Neutrophil (primary cell): ENCODE data around the gene PRDM12.
A peak's percentile ranks its signal among the peaks of the same experiment; 100 is the strongest.
"Not testable (repeated sequence)": the region's sequence is repeated elsewhere in the genome, so short reads cannot be mapped to it uniquely, and the experiment has no call there.

Experiments used
- H3K27ac ChIP-seq: fragments of 200-600 bp; sonication (generic); 2 replicates; pipeline ENCODE4 v1.5.1; 2016; ENCODE audit warnings: mild to moderate bottlenecking, moderate library complexity
- H3K27me3 ChIP-seq: fragments of 200-600 bp; sonication (generic); 2 replicates; pipeline ENCODE4 v1.6.0; 2016; ENCODE audit warnings: mild to moderate bottlenecking
- H3K36me3 ChIP-seq: fragments of 200-600 bp; sonication (generic); 2 replicates; pipeline ENCODE4 v1.5.1; 2017
- H3K4me1 ChIP-seq, 2 experiments: fragments of 200-600 bp in 1 of 2; sonication (generic) in 1 of 2; 1 replicate in 1 of 2; 2 replicates in 1 of 2; pipeline versions ENCODE4 v1.5.1 to v1.6.1; 2013 to 2016; ENCODE audit warnings: low read depth in 1 of 2, low read length in 1 of 2, mild to moderate bottlenecking in 1 of 2, moderate library complexity in 1 of 2; ENCODE audit not compliant: control insufficient read depth in 1 of 2, insufficient read depth in 1 of 2
- H3K4me3 ChIP-seq, 2 experiments: fragments of 200-600 bp in 1 of 2; sonication (generic) in 1 of 2; 1 replicate in 1 of 2; 2 replicates in 1 of 2; pipeline ENCODE4 v1.5.1; 2013 to 2016; ENCODE audit warnings: low read depth in 1 of 2, low read length in 1 of 2, mild to moderate bottlenecking in 1 of 2, moderate library complexity in 1 of 2
- H3K9me3 ChIP-seq: fragments of 200-600 bp; sonication (generic); 2 replicates; pipeline ENCODE4 v1.5.1; 2016
- CTCF ChIP-seq: fragments of 200-600 bp; sonication (generic); IDR thresholded peaks from 2 replicates; pipeline ENCODE4 v1.5.1; 2016; ENCODE audit warnings: antibody characterized with exemption

Gene PRDM12

GRCh38 chr9:130682421-130683121, 18.2 kb downstream of the PRDM12 start:
- Histone ChIP-seq H3K4me3 (peak overlapping the region; percentile 34 to 57), H3K4me1 (peaks cover 10 to 17% of the 10 kb centered on the region in 2 experiments), H3K9me3 (no peaks in the 10 kb centered on the region), H3K27me3 (peaks cover 86% of the 10 kb centered on the region), H3K36me3 (no peaks in the 10 kb centered on the region), H3K27ac (no peak overlapping the region)
- peak; percentile 79 for TF ChIP-seq CTCF

DNA sequence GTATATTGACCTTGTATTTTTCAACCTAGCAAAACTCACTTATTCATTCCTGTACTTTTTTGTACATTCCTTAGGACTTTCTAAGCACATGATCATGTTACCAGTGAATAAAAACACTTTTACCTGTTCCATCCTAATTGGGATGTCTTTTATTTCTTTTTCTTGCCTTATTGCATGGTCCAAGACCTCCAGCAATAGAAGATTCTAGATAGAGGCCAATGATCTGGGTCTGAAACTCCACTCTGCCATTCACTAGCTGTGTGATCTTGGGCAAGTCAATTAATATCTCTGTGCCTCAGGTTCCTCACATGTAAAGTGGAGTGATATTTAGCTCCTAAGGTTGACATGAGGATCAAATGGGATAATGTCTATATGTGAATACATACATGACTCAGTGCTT, 20.7 kb downstream of the PRDM12 start:
- TF ChIP-seq CTCF = no peak
- Histone ChIP-seq H3K4me3 (no peak overlapping the region), H3K9me3 (no peaks in the 10 kb centered on the region), H3K4me1 (peaks cover 10 to 17% of the 10 kb centered on the region in 2 experiments), H3K27me3 (peaks cover 81% of the 10 kb centered on the region), H3K36me3 (no peaks in the 10 kb centered on the region), H3K27ac (no peak overlapping the region)

DNA sequence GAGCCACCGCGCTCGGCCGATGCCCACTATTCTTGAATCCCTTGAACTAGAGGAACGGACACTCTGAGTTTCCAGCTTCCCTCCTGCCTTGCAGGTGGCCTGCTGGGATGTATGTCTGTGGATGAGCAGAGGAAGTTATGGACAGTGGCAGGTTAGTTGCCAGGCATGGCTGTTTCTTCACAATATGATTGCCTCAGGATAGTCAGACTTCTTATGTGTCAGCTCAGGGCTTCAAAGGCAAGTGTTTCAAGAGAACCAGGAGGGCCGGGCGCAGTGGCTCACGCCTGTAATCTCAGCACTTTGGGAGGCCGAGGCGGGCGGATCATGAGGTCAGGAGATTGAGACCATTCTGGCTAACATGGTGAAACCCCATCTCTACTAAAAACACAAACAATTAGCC, 21.6 kb downstream of the PRDM12 start:
- peaks cover 78% of the 10 kb centered on the region for H3K27me3 ChIP-seq
- H3K27ac ChIP-seq, H3K4me3 ChIP-seq, H3K36me3 ChIP-seq, H3K9me3 ChIP-seq: not testable (repeated sequence)
- H3K4me1 ChIP-seq = peaks cover 10 to 15% of the 10 kb centered on the region in 2 experiments

DNA sequence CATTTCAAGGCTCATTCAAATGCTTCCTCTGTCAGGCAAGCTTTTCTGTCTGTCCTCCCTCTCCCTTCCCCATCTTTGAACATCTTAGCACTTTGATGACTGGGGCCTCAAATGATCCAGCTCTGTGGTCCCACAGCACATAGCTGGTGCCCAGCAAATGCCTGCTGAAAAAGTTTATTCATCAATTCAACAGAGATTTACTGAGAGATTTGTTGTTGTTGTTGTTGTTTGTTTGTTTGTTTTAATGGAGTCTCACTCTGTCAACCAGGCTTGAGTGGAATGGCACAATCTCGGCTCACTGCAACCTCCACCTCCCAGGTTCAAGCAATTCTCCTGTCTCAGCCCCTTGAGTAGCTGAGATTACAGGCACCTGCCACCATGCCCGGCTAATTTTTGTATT, 23.2 kb downstream of the PRDM12 start:
- Histone ChIP-seq H3K27me3 (peaks cover 69% of the 10 kb centered on the region), H3K4me1 (peaks cover 0 to under 1% of the 10 kb centered on the region in 2 experiments), H3K36me3 (no peaks in the 10 kb centered on the region), H3K4me3 (no peak overlapping the region), H3K9me3 (no peaks in the 10 kb centered on the region), H3K27ac (no peak overlapping the region)
- TF ChIP-seq CTCF = no peak

DNA sequence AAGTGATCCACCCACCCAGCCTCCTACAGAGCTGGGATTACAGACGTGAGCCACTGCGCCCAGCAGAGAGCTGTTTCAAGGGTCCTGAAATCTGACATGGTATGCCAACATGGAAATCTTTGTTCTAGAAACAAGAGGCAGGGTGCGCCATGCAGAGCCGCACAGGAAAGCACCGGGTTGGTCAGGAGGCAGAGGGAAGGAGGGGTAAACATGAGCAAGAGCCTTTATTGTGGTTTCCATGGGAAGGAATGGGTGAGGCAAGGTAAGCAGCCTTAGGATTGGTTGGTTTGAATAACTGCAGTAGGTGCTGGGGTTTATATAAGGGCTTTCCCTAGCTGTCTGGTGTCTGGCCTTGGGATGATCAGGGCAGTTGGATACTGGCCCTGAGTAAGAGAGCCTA, 23.7 kb downstream of the PRDM12 start:
- no peak overlapping the region for H3K4me3 ChIP-seq
- H3K4me1 ChIP-seq = peaks cover 3 to 5% of the 10 kb centered on the region in 2 experiments
- H3K27ac ChIP-seq = no peak overlapping the region
- peaks cover 64% of the 10 kb centered on the region for H3K27me3 ChIP-seq
- no peaks in the 10 kb centered on the region for H3K36me3 ChIP-seq
- TF ChIP-seq CTCF = no peak
- no peaks in the 10 kb centered on the region for H3K9me3 ChIP-seq

DNA sequence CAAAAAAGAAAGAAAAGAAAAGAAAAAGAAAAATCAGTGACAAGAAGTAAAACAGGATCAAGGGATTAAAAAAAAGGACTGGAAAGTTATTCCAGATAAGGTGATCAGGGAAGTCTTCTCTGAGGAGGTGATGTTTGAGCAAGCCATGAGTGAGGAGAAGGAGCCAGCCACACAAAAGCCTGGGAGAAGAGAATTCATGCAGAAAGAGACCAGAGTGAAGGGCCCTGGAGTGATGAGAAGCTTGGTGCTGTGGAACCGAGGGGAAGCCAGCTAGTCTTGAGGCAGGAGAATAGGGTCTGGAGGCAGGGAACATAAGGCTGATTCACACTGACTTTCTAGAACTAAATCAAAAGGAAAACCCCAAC, 25.2 kb downstream of the PRDM12 start:
- no peak for TF ChIP-seq CTCF
- H3K9me3 ChIP-seq = no peaks in the 10 kb centered on the region
- H3K36me3 ChIP-seq = no peaks in the 10 kb centered on the region
- no peak overlapping the region for H3K27ac ChIP-seq
- no peak overlapping the region for H3K4me3 ChIP-seq
- H3K4me1 ChIP-seq = peaks cover 15 to 17% of the 10 kb centered on the region in 2 experiments
- peaks cover 50% of the 10 kb centered on the region for H3K27me3 ChIP-seq
